GM18505 (cell line): ENCODE results near the gene RASA4B.
"Not testable (repeated sequence)": the region's sequence is repeated elsewhere in the genome, so short reads cannot be mapped to it uniquely, and the experiment has no call there.

ENCODE experiments used
- ATAC-seq: cut with Tn5 transposase; IDR thresholded peaks from one replicate; pipeline ENCODE4 v1.9.1; 2021; ENCODE audit not compliant: unreplicated experiment
- POLR2A ChIP-seq: IDR thresholded peaks from 4 replicates; pipeline ENCODE4 v1.6.1; 2011; ENCODE audit warnings: borderline replicate concordance; ENCODE audit not compliant: insufficient read depth, insufficient read length; ENCODE audit errors: extremely low read depth

RASA4B gene

GRCh38 chr7:102474736-102475435 lies 42.7 kb downstream of the RASA4B start:
- ATAC-seq: not testable (repeated sequence)

- not testable (repeated sequence) for ATAC-seq
Measured at GRCh38 chr7:102474116-102474515, 43.5 kb downstream of the RASA4B start.

GRCh38 chr7:102473271-102473991 lies 44.1 kb downstream of the RASA4B start:
- TF ChIP-seq POLR2A: no peak
- ATAC-seq: no peak

GRCh38 chr7:102472126-102473041 lies 45.2 kb downstream of the RASA4B start:
- TF ChIP-seq POLR2A: peak; percentile 31
- ATAC-seq: no peak

- TF ChIP-seq POLR2A: no peak
- no peak for ATAC-seq
Measured at GRCh38 chr7:102471791-102472125, 45.8 kb downstream of the RASA4B start.

- ATAC-seq: no peak
- TF ChIP-seq POLR2A: no peak
Measured at GRCh38 chr7:102469972-102470825, 47.4 kb downstream of the RASA4B start.

- ATAC-seq: no peak
- TF ChIP-seq POLR2A: no peak
Measured at GRCh38 chr7:102469351-102469971, 48.1 kb downstream of the RASA4B start.

GRCh38 chr7:102468478-102469350 lies 48.9 kb downstream of the RASA4B start:
- no peak for ATAC-seq
- TF ChIP-seq POLR2A: no peak

- no peak for ATAC-seq
Measured at GRCh38 chr7:102467581-102468477, 49.7 kb downstream of the RASA4B start.

GRCh38 chr7:102466097-102466496 lies 51.5 kb downstream of the RASA4B start:
- no peak for ATAC-seq
- TF ChIP-seq POLR2A: no peak

More at GRCh38 chr7:102467581-102468477, 49.7 kb downstream of the RASA4B start:
- no peak for TF ChIP-seq POLR2A
